ENCODE measurements around the gene NCLN.
A peak's percentile ranks its signal among the peaks of the same experiment; 100 is the strongest.

The NCLN gene

GRCh38 chr19:3184847-3185460, 776 bp upstream of the NCLN start:
- Histone ChIP-seq H3K27me3 (replicated peaks; ENCODE audit: control insufficient read depth, insufficient read depth, low read length, poor library complexity, severe bottlenecking) (no peaks in the 10 kb centered on the region), H3K9me3 (ENCODE audit: control insufficient read depth, low read length) (no peaks in the 10 kb centered on the region), H3K4me1 (ENCODE audit: control insufficient read depth, insufficient read depth, low read length, poor library complexity, severe bottlenecking) (peaks cover 63% of the 10 kb centered on the region), H3K36me3 (ENCODE audit: control insufficient read depth, insufficient read depth, low read length) (peaks cover 8% of the 10 kb centered on the region), H3K4me3 (ENCODE audit: insufficient read depth, low read depth, low read length, poor library complexity, severe bottlenecking) (peak overlapping the region; percentile 77), H3K27ac (ENCODE audit: insufficient read depth, low read length, poor library complexity, severe bottlenecking) (peak overlapping the region; percentile 75)
- peak in 2 of 3 donors; percentile 36 to 68 for DNase-seq

GRCh38 chr19:3186160-3186688, 494 bp downstream of the NCLN start:
- Histone ChIP-seq H3K4me1 (ENCODE audit: control insufficient read depth, insufficient read depth, low read length, poor library complexity, severe bottlenecking) (peaks cover 63% of the 10 kb centered on the region), H3K36me3 (ENCODE audit: control insufficient read depth, insufficient read depth, low read length) (peaks cover 1% of the 10 kb centered on the region), H3K9me3 (ENCODE audit: control insufficient read depth, low read length) (no peaks in the 10 kb centered on the region), H3K27ac (ENCODE audit: insufficient read depth, low read length, poor library complexity, severe bottlenecking) (peak overlapping the region; percentile 75), H3K27me3 (replicated peaks; ENCODE audit: control insufficient read depth, insufficient read depth, low read length, poor library complexity, severe bottlenecking) (no peaks in the 10 kb centered on the region), H3K4me3 (ENCODE audit: insufficient read depth, low read depth, low read length, poor library complexity, severe bottlenecking) (peak overlapping the region; percentile 77)
- no peak for DNase-seq

GRCh38 chr19:3186891-3187661, 1.3 kb downstream of the NCLN start:
- no peak for DNase-seq
- Histone ChIP-seq H3K9me3 (ENCODE audit: control insufficient read depth, low read length) (no peaks in the 10 kb centered on the region), H3K27ac (ENCODE audit: insufficient read depth, low read length, poor library complexity, severe bottlenecking) (no peak overlapping the region), H3K27me3 (replicated peaks; ENCODE audit: control insufficient read depth, insufficient read depth, low read length, poor library complexity, severe bottlenecking) (no peaks in the 10 kb centered on the region), H3K4me1 (ENCODE audit: control insufficient read depth, insufficient read depth, low read length, poor library complexity, severe bottlenecking) (peaks cover 57% of the 10 kb centered on the region), H3K36me3 (ENCODE audit: control insufficient read depth, insufficient read depth, low read length) (no peaks in the 10 kb centered on the region), H3K4me3 (ENCODE audit: insufficient read depth, low read depth, low read length, poor library complexity, severe bottlenecking) (peak overlapping the region; percentile 77)

- no peak overlapping the region for H3K4me3 ChIP-seq (ENCODE audit: insufficient read depth, low read depth, low read length, poor library complexity, severe bottlenecking)
- H3K27ac ChIP-seq (ENCODE audit: insufficient read depth, low read length, poor library complexity, severe bottlenecking), result no peak overlapping the region
- no peaks in the 10 kb centered on the region for H3K9me3 ChIP-seq (ENCODE audit: control insufficient read depth, low read length)
- DNase-seq, result no peak
- H3K4me1 ChIP-seq (ENCODE audit: control insufficient read depth, insufficient read depth, low read length, poor library complexity, severe bottlenecking), result peaks cover 52% of the 10 kb centered on the region
- H3K27me3 ChIP-seq (replicated peaks; ENCODE audit: control insufficient read depth, insufficient read depth, low read length, poor library complexity, severe bottlenecking), result no peaks in the 10 kb centered on the region
- no peaks in the 10 kb centered on the region for H3K36me3 ChIP-seq (ENCODE audit: control insufficient read depth, insufficient read depth, low read length)
Observed at GRCh38 chr19:3187662-3188511, 2.2 kb downstream of the NCLN start.

- DNase-seq, result no peak
- Histone ChIP-seq H3K36me3 (ENCODE audit: control insufficient read depth, insufficient read depth, low read length) (peaks cover 9% of the 10 kb centered on the region), H3K27ac (ENCODE audit: insufficient read depth, low read length, poor library complexity, severe bottlenecking) (no peak overlapping the region), H3K4me3 (ENCODE audit: insufficient read depth, low read depth, low read length, poor library complexity, severe bottlenecking) (no peak overlapping the region), H3K27me3 (replicated peaks; ENCODE audit: control insufficient read depth, insufficient read depth, low read length, poor library complexity, severe bottlenecking) (no peaks in the 10 kb centered on the region), H3K9me3 (ENCODE audit: control insufficient read depth, low read length) (no peaks in the 10 kb centered on the region), H3K4me1 (ENCODE audit: control insufficient read depth, insufficient read depth, low read length, poor library complexity, severe bottlenecking) (peaks cover 48% of the 10 kb centered on the region)
Observed at GRCh38 chr19:3188627-3189596, 3.2 kb downstream of the NCLN start.

GRCh38 chr19:3189702-3190469, 4.2 kb downstream of the NCLN start:
- Histone ChIP-seq H3K36me3 (ENCODE audit: control insufficient read depth, insufficient read depth, low read length) (peaks cover 9% of the 10 kb centered on the region), H3K27me3 (replicated peaks; ENCODE audit: control insufficient read depth, insufficient read depth, low read length, poor library complexity, severe bottlenecking) (no peaks in the 10 kb centered on the region), H3K4me1 (ENCODE audit: control insufficient read depth, insufficient read depth, low read length, poor library complexity, severe bottlenecking) (peaks cover 39% of the 10 kb centered on the region), H3K27ac (ENCODE audit: insufficient read depth, low read length, poor library complexity, severe bottlenecking) (no peak overlapping the region), H3K4me3 (ENCODE audit: insufficient read depth, low read depth, low read length, poor library complexity, severe bottlenecking) (no peak overlapping the region), H3K9me3 (ENCODE audit: control insufficient read depth, low read length) (no peaks in the 10 kb centered on the region)
- DNase-seq, result no peak

GRCh38 chr19:3190470-3190770, 4.7 kb downstream of the NCLN start:
- Histone ChIP-seq H3K27me3 (replicated peaks; ENCODE audit: control insufficient read depth, insufficient read depth, low read length, poor library complexity, severe bottlenecking) (no peaks in the 10 kb centered on the region), H3K4me1 (ENCODE audit: control insufficient read depth, insufficient read depth, low read length, poor library complexity, severe bottlenecking) (peaks cover 35% of the 10 kb centered on the region), H3K4me3 (ENCODE audit: insufficient read depth, low read depth, low read length, poor library complexity, severe bottlenecking) (no peak overlapping the region), H3K36me3 (ENCODE audit: control insufficient read depth, insufficient read depth, low read length) (peaks cover 9% of the 10 kb centered on the region), H3K9me3 (ENCODE audit: control insufficient read depth, low read length) (no peaks in the 10 kb centered on the region), H3K27ac (ENCODE audit: insufficient read depth, low read length, poor library complexity, severe bottlenecking) (no peak overlapping the region)
- DNase-seq, result no peak

GRCh38 chr19:3190921-3191805, 5.4 kb downstream of the NCLN start:
- Histone ChIP-seq H3K4me1 (ENCODE audit: control insufficient read depth, insufficient read depth, low read length, poor library complexity, severe bottlenecking) (peaks cover 33% of the 10 kb centered on the region), H3K4me3 (ENCODE audit: insufficient read depth, low read depth, low read length, poor library complexity, severe bottlenecking) (no peak overlapping the region), H3K27ac (ENCODE audit: insufficient read depth, low read length, poor library complexity, severe bottlenecking) (no peak overlapping the region), H3K36me3 (ENCODE audit: control insufficient read depth, insufficient read depth, low read length) (peaks cover 11% of the 10 kb centered on the region), H3K9me3 (ENCODE audit: control insufficient read depth, low read length) (no peaks in the 10 kb centered on the region), H3K27me3 (replicated peaks; ENCODE audit: control insufficient read depth, insufficient read depth, low read length, poor library complexity, severe bottlenecking) (no peaks in the 10 kb centered on the region)
- DNase-seq, result no peak
